RWPE1 (cell line): ENCODE measurements around the gene CDKN2C.

Experiments used
- CTCF ChIA-PET: fragments of 350-600 bp; sonication (Branson Sonifier 250); formaldehyde crosslinking; extraction: SDS; loops from one replicate; lab custom pipeline; 2021; lab: Yijun Ruan, JAX
- POLR2A ChIA-PET: fragments of 400-600 bp; formaldehyde crosslinking; extraction: SDS; loops from one replicate; lab custom pipeline; 2020; ENCODE audit warnings: antibody characterized with exemption; ENCODE audit not compliant: low non-redundant PET; lab: Yijun Ruan, JAX
- DNase-seq: peaks from one replicate; pipeline ENCODE4 v3.0.0; 2012; ENCODE audit warnings: low spot score
- H3K27ac ChIP-seq: fragments of 450-650 bp; 2 replicates; pipeline ENCODE4 v1.5.1; 2017
- TF ChIP-seq, protein P1 (sequence below): fragments of 450-650 bp; conservative IDR thresholded peaks from 2 replicates; pipeline ENCODE4 v1.5.1; 2017; ENCODE audit warnings: low read depth, mild to moderate bottlenecking

Gene CDKN2C

DNA sequence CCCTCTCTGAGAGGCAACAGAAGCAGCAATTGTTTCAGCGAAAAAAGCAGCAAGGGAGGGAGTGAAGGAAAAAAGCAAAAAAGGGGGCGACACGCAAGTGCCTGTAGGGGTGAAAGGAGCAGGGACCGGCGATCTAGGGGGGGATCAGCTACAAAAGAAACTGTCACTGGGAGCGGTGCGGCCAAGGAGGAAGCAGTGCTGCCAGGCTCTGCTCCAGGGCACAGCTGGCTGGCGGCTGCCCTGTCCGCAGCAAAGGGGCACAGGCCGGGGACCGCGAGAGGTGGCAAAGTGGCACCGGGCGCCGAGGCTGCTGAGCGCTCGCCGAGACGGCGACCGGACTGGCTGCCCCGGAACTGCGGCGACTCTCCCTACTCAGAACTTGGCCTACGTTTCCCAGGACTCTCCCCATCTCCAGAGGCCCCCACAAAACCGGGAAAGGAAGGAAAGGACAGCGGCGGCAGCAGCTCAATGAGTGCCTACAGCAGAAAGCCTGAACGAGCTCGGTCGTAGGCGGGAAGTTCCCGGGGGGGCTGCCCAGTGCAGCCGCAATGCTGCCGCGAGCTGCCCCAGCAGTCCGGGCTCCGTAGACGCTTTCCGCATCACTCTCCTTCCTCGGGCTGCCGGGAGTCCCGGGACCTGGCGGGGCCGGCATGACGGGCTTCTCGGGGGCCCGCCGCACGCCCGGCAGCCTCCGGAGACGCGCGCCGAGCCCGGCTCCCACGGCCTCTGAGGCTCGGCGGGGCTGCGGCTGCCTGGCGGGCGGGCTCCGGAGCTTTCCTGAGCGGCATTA is 1.0 kb upstream of the CDKN2C start:
- POLR2A ChIA-PET, result no interaction called here
- TF ChIP-seq, protein P1, sequence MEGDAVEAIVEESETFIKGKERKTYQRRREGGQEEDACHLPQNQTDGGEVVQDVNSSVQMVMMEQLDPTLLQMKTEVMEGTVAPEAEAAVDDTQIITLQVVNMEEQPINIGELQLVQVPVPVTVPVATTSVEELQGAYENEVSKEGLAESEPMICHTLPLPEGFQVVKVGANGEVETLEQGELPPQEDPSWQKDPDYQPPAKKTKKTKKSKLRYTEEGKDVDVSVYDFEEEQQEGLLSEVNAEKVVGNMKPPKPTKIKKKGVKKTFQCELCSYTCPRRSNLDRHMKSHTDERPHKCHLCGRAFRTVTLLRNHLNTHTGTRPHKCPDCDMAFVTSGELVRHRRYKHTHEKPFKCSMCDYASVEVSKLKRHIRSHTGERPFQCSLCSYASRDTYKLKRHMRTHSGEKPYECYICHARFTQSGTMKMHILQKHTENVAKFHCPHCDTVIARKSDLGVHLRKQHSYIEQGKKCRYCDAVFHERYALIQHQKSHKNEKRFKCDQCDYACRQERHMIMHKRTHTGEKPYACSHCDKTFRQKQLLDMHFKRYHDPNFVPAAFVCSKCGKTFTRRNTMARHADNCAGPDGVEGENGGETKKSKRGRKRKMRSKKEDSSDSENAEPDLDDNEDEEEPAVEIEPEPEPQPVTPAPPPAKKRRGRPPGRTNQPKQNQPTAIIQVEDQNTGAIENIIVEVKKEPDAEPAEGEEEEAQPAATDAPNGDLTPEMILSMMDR, result no peak
- CTCF ChIA-PET, result interaction anchor here (0.6 to 0.7 kb wide), 5 partner anchors 9 to 405 kb away, joined by 3 to 4 read pairs (median 3); partner anchors contain the start of gene FAF1
- peak overlapping the region; percentile 97 for H3K27ac ChIP-seq
- peak; percentile 46 for DNase-seq

DNA sequence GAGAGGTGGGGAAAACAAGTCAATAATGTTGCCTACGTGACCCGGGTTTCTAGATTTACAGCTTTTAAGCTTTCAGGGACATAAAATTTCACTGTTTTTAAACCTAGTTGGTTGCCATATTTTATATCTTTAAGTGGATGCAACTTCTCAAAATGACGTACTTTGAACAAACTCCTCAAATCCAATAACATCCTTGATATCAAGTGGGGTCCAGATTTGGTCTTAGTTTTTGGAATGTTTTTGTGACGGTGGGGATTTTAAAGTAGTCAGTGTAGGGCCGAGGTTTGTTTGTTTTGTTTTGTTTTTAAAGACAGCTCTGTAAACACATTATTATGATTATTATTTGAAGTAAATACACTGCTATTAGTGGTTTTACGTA is 453 bp downstream of the CDKN2C start:
- TF ChIP-seq, protein P1, result no peak
- no peak for DNase-seq
- CTCF ChIA-PET, result interaction anchor here (0.7 to 1.2 kb wide), 2 partner anchors 192 to 196 kb away, joined by 3 read pairs; no protein-coding TSS in a partner anchor
- POLR2A ChIA-PET, result no interaction called here
- H3K27ac ChIP-seq, result peak overlapping the region; percentile 97

DNA sequence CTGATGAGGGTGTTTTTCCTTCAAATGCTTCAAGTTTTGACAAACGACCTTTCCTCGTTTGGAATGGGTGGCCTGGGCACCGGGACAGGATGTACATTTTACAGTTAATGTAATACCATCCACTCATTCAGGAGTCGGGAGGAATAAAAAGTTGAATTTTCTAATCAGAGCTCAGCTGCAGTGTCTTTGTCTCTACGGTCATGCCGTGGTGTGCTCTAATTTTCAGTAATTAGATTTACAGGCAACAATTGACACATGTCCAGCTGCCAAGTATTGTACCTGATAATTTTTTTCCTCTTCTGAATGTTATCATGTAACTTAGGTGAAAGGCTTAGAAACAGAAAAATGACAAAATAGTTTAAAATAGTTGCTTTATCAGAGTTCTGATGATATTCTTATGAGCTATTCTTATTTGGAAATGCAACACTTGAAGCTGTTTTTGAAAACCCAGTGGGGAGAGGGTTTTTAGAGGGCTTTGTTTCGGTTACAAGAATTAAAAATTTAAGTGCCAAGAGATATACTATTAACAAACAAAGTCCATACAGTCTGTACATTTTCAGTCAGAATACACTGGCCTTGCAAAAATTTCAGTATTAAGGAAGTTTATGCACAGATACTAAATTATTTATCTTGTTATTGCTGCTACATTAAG is 1.0 kb downstream of the CDKN2C start:
- TF ChIP-seq, protein P1, result no peak
- H3K27ac ChIP-seq, result no peak overlapping the region
- POLR2A ChIA-PET, result no interaction called here
- CTCF ChIA-PET, result interaction anchor here (1.2 kb wide), 1 partner anchor 197 kb away, joined by 3 read pairs; no protein-coding TSS in a partner anchor
- peak; percentile 9 for DNase-seq

DNA sequence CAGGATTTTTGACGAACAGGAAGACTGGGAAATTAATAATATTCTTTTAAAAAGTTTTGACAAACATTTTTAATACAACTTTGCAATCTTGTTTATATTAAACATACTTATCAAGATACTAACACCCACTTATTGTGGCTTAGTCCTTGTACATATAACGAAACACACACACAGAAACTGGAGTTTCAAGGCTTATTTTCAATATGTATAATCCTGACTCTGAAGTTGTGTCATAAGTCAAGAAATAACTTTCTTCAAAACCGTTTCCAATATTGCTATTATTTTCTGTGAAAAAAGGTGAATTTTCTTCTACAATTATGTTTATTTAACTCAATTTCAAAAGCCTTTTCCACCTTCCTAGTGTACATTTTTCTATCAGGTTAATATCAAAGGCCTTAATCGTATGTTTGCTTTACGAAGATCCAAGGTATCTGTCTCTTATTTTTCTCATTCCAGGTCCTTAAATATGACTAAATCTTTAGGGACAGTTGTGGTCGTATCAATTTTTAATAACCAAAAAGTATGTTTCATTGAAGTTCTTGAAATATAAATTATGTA is 1.8 kb downstream of the CDKN2C start:
- CTCF ChIA-PET, result interaction anchor here (1.2 kb wide), 1 partner anchor 43 kb away, joined by 3 read pairs; no protein-coding TSS in a partner anchor
- DNase-seq, result no peak
- POLR2A ChIA-PET, result no interaction called here
- H3K27ac ChIP-seq, result no peak overlapping the region
- TF ChIP-seq, protein P1, result no peak

DNA sequence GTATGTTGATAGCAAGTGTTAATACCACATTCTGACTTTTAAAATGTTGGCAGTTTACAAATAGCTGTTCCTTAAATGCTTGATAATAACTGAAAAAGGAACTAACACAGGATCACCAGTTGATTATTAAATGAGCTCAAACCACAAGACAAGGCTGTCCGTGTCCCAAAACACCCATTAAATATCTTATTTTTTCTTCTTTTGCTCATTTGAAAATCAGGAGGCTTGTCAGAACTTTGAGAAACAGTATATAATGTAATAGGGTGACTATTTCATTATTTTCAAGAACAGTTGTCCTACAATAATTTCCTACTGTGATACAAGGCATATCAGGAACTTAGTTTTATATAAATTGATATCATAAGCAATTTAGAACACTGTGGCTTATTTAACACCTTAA is 2.7 kb downstream of the CDKN2C start:
- DNase-seq, result no peak
- CTCF ChIA-PET, result interaction anchor here (0.6 to 1.2 kb wide), 3 partner anchors 44 to 221 kb away, joined by 3 read pairs; no protein-coding TSS in a partner anchor
- H3K27ac ChIP-seq, result no peak overlapping the region
- TF ChIP-seq, protein P1, result no peak
- POLR2A ChIA-PET, result no interaction called here

DNA sequence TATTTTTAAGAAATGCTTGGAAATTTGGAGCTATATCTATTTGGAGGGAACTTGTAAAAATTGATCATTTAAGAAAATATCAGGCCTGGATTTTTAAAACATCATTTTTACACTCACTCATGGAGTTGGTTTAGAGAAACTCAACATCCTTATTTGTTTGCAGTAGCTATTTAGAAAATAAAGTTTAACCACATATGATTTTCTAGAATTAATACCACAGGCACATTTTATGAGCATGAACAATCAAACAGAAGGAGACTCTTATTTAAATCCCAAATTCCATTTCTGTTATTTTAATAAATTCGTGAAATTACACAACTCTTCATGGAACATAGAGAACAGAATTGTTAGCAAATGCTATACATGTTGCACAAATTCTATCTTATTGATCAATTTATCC is 3.2 kb downstream of the CDKN2C start:
- no peak overlapping the region for H3K27ac ChIP-seq
- no peak for DNase-seq
- CTCF ChIA-PET, result interaction anchor here (1.2 kb wide), 1 partner anchor 44 kb away, joined by 3 read pairs; no protein-coding TSS in a partner anchor
- POLR2A ChIA-PET, result no interaction called here
- TF ChIP-seq, protein P1, result no peak
